ENCODE data around the gene KPTN. TPM values are rescaled to one million over a fixed set of nuclear protein-coding genes. Genes with fewer than 3 reads are reported as not detected.

KPTN gene
- polyA plus RNA-seq, 1 experiment = 12.1 TPM

GRCh38 chr19:47445527-47445926 lies 38.5 kb downstream of the KPTN start:
- H3K4me3 ChIP-seq (ENCODE audit: low read depth, low read length) = no peak overlapping the region
- CTCF ChIA-PET = interaction anchor here (1.5 to 1.7 kb wide), 2 partner anchors 38 to 262 kb away, joined by 4 to 8 read pairs; partner anchors contain the start of gene KPTN

GRCh38 chr19:47444388-47444821 lies 39.6 kb downstream of the KPTN start:
- POLR2A ChIA-PET = no interaction called here
- Histone ChIP-seq H3K4me3 (ENCODE audit: low read depth, low read length) (no peak overlapping the region), H3K36me3 (ENCODE audit: control insufficient read depth, insufficient read depth, low read length) (no peaks in the 10 kb centered on the region), H3K27me3 (ENCODE audit: control insufficient read depth, insufficient read depth, low read length) (peaks cover 44% of the 10 kb centered on the region)
- DNase-seq (ENCODE audit: low read depth) = no peak
- TF ChIP-seq CTCF (IDR thresholded peaks at IDR 0.05; ENCODE audit: insufficient read depth, low read depth, low read length) = no peak
- CTCF ChIA-PET = interaction anchor here (1.0 to 1.5 kb wide), 2 partner anchors 39 to 263 kb away, joined by 3 to 4 read pairs; partner anchors contain the start of gene KPTN

More at GRCh38 chr19:47445527-47445926, 38.5 kb downstream of the KPTN start:
- POLR2A ChIA-PET = no interaction called here
- peaks cover 49% of the 10 kb centered on the region for H3K27me3 ChIP-seq (ENCODE audit: control insufficient read depth, insufficient read depth, low read length)
- DNase-seq (ENCODE audit: low read depth) = no peak
- TF ChIP-seq CTCF (IDR thresholded peaks at IDR 0.05; ENCODE audit: insufficient read depth, low read depth, low read length) = no peak
- no peaks in the 10 kb centered on the region for H3K36me3 ChIP-seq (ENCODE audit: control insufficient read depth, insufficient read depth, low read length)

GRCh38 chr19:47443331-47443730 lies 40.7 kb downstream of the KPTN start:
- Histone ChIP-seq H3K4me3 (ENCODE audit: low read depth, low read length) (no peak overlapping the region), H3K36me3 (ENCODE audit: control insufficient read depth, insufficient read depth, low read length) (no peaks in the 10 kb centered on the region), H3K27me3 (ENCODE audit: control insufficient read depth, insufficient read depth, low read length) (peaks cover 38% of the 10 kb centered on the region)
- ChIA-PET CTCF (interaction anchor here (2.2 kb wide), 1 partner anchor 255 kb away, joined by 7 read pairs; no protein-coding TSS in a partner anchor), POLR2A (no interaction called here)
- no peak for DNase-seq (ENCODE audit: low read depth)
- TF ChIP-seq CTCF (IDR thresholded peaks at IDR 0.05; ENCODE audit: insufficient read depth, low read depth, low read length) = no peak

- Histone ChIP-seq H3K4me3 (ENCODE audit: low read depth, low read length) (no peak overlapping the region), H3K27me3 (ENCODE audit: control insufficient read depth, insufficient read depth, low read length) (peaks cover 11% of the 10 kb centered on the region), H3K36me3 (ENCODE audit: control insufficient read depth, insufficient read depth, low read length) (no peaks in the 10 kb centered on the region)
- TF ChIP-seq CTCF (IDR thresholded peaks at IDR 0.05; ENCODE audit: insufficient read depth, low read depth, low read length) = no peak
- DNase-seq (ENCODE audit: low read depth) = no peak
- CTCF ChIA-PET = interaction anchor here (1.0 to 5.3 kb wide), 7 partner anchors 11 to 273 kb away, joined by 3 to 44 read pairs (median 5); partner anchors contain the start of gene KPTN
- POLR2A ChIA-PET = interaction anchor here (0.5 kb wide), 1 partner anchor 84 kb away, joined by 4 read pairs; no protein-coding TSS in a partner anchor
These were observed 45.2 kb downstream of the KPTN start for GRCh38 chr19:47438793-47439220.

- ChIA-PET CTCF (interaction anchor here (0.6 to 5.3 kb wide), 7 partner anchors 10 to 270 kb away, joined by 3 to 44 read pairs (median 5); no protein-coding TSS in a partner anchor), POLR2A (no interaction called here)
- Histone ChIP-seq H3K36me3 (ENCODE audit: control insufficient read depth, insufficient read depth, low read length) (no peaks in the 10 kb centered on the region), H3K27me3 (ENCODE audit: control insufficient read depth, insufficient read depth, low read length) (peaks cover 3% of the 10 kb centered on the region), H3K4me3 (ENCODE audit: low read depth, low read length) (no peak overlapping the region)
- DNase-seq (ENCODE audit: low read depth) = no peak
- TF ChIP-seq CTCF (IDR thresholded peaks at IDR 0.05; ENCODE audit: insufficient read depth, low read depth, low read length) = no peak
These were observed 46.5 kb downstream of the KPTN start for GRCh38 chr19:47437500-47437899.
